Stimulated activated CD4-positive, alpha-beta T cell treated with anti-CD3 and anti-CD28 coated beads, Interleukin-12 subunit alpha, Interleukin-12 subunit beta, amount 100 ng/mL, for 24 hours (primary cell): ENCODE measurements around the gene STXBP1.

Experiments
- DNase-seq, 2 experiments: peaks; one replicate each; pipeline ENCODE4 v3.0.0-alpha.2; 2020; ENCODE audit warnings: low read depth in 2 of 2

The STXBP1 gene

GRCh38 chr9:127714951-127715469, 102.9 kb downstream of the STXBP1 start:
- DNase-seq, result no peak

GRCh38 chr9:127715470-127716337, 103.6 kb downstream of the STXBP1 start, which contains the start of the genes PTRH1 and TTC16:
PTRH1 (minus strand) TSS chr9:127715663; CDS start chr9:127715639, 24 bp downstream.
TTC16 (plus strand) TSS chr9:127716079; CDS start chr9:127716146, 67 bp downstream.
- DNase-seq, result peak; percentile 92 to 98

DNA sequence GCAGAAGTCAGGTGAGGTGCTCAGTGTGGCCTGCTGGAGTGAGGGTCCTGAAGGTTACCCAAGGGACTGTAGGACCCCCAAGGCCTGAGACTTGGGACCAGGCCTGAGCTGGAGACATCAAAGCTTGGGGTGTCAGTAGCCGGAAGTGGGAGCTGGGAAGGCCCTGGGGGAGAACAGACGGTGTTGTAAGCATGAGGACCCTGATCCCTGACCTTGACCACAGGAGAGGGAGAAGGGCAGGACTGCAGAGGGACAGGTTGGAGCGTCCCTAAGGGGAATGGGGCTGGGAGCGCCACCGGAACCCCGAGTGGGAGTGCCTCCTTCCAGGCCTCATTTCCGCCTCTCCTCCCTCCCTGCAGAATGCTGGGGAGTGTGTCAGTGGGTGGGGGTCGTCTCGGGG, 104.3 kb downstream of the STXBP1 start:
- no peak for DNase-seq

- no peak for DNase-seq
These were observed 105.7 kb downstream of the STXBP1 start for GRCh38 chr9:127717766-127718165.

DNA sequence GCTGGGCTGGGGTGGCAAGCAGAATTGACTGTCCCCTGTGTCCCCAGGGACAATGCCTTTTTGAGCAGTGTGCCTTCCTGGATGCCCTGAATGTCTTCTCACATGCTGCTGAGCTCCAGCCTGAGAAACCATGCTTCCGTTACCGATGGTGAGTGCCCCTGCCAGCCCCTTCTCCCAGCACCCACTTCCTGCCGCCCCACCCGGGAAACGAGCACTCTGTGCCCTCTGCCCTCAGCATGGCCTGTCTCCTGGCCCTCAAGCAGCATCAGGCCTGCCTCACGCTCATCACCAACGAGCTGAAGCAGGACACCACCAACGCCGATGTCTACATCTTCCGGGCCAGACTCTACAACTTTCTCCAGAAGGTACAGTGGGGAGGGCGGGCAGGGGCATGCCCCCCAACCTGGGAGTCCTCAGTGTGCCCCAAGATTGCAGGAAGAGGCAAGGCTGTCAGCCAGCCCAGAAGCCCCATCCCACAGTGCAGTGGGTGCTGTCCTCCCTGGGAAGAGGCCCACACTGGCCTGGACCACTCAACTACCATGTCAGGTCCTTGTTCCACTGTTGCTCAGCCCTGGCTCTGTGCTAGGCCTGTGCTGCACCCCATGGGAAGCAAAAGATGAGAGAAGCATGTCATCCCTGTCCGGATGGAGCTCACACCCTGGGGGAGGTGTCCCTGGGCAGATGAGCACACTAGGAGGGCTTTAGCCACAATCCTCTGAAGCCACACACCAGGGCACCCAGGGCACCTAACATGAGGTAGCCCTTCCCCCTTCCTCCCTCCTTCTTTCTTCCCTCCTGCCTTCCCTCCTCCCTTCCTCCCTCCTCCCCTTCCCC, 108.2 kb downstream of the STXBP1 start:
- no peak for DNase-seq

DNA sequence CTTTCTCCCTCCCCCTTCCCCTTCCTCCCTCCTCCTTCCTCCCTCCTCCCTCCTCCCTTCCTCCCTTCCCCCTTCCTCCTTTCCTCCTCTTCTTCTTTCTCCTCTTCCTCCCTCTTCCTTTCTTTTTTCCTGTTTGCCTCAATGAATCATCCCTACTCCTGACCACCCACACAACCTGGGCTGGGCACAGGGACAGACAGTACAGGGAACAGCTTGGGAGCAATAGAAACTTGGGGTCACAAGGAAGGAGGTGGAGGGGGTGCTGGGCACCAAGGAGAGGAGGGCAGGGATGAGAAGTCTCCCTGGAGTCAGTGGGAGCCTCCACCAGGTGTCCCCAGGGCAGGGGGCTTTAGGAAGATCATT, 108.8 kb downstream of the STXBP1 start:
- no peak for DNase-seq

- DNase-seq, result no peak
These were observed 109.3 kb downstream of the STXBP1 start for GRCh38 chr9:127721391-127721821.

DNA sequence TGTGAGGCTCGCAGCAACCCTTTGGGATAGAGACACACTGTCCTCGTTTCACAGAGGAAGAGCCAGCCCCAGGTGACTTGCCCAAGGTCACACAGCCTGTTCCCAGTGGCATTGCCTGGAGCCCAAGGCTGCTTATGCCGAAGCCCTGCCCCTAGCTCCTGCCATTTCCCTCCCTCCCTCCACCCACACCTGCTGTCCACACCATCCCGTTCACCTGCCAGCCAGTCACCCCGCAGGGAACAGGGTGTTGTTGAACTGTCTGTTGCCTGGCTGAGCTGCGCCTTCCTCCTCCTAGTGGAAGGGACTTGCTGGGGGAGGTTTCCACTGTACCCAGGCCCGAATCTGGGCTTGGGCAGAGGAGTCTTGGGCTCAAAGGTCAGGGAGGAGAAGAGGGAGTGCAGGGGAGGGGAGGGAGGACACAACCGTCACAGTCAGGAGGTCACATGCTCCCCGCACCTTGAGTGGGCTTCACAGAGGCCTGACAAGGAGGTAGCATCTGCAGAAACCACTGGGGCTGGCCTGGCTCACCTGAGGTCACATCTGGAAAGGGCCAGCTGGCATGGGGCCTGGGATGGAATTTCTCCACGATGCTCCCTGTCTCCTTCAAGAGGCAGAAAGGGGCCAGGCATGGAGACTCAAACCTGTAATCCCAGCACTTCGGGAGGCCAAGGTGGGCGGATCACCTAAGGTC, 110.1 kb downstream of the STXBP1 start:
- DNase-seq, result no peak

- DNase-seq, result no peak
These were observed 110.9 kb downstream of the STXBP1 start for GRCh38 chr9:127723013-127723412.

DNA sequence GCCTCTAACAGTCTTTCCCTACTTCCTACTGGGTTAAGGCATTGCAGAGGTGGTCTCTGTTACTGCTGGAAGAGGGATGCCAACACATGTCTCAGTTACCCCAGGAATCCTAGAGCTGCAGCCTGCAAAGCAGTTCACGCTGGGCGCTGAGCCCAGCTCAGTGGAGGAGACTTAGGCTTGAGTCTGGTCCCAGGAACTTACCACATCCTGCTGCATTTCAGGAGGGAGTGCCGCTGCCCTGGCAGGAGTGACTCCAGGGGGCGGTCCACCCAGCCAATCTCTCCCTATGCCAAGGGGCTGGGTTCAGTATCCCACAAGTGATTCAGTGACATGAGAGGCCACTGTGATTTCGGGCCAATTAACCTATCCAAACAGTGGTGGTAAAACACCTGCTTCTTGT, 111.4 kb downstream of the STXBP1 start:
- DNase-seq, result no peak

GRCh38 chr9:127724012-127724411, 111.9 kb downstream of the STXBP1 start:
- no peak for DNase-seq

DNA sequence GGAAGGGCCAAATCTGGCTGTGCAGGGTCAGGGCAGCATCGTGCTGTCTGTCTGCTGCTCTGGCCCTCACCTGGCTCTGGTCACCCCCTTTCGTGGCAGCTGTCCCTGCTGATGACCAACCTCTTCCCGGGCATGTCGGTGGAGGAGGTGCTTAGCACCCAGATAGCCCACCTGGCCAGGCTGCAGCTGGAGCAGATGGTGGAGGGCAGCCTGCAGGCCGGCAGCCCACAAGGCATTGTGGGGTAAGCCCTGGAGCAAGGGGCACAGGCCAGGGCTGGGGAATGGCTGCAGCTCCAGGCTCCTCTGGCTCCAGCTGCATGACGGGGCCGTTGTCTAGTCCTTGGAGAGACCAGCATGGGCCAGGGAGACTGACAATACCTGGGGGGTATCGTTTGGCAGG, 114.8 kb downstream of the STXBP1 start:
- DNase-seq, result no peak

DNA sequence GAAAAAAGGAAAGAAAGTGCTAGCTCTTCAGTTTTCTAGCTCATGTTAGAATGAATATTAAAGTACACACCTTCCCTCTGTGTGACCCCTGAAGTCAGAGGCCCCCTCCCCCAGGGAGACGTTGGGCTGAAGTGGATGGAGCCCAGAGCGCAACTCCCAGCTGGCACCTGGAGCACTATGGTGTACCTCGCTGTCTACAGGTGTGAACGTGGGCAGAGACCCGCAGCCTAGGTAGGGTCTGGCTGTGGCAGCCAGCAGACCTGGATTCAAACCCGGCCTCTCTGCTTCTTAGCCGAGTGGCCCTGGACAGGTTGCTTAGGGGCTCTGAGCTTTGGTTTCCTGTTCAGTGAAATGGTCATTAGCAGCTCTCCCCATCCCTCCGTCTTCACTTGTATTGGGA, 116.7 kb downstream of the STXBP1 start:
- no peak for DNase-seq

DNA sequence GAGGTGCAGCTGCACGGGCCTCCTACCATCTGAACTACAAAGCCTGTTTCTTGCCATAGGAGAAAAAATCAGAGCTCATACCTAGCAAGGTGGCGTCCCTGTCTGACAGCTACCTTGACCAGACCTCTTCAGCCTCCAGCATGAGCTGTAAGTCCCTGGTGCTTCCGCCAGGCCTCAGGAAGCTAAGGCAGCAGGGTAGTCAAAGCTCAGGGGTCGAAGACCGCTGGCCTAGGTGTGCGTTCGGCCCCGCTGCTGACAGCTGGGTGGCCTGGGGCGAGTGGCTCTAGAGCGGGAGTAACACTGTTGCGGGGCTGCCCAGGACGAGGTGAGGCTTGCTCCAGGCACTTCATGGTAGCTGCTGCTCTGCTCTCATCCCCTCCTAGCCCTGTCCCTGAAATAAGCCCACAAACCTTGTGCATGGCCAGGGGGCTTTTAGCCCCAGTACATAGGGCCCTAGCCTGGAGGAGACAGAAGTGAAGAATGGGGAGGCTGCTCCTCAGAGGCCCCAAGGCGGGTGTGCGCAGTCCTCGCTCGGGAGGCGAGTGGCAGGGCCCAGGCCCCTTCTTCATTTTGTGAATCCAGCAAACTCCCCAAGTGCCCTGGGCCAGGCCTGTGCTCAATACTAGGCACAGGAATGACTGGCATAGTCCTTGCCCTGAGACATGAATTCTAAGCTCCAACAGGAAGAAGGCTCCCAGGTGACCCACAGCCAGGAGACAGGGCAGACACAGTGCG, 117.6 kb downstream of the STXBP1 start:
- DNase-seq, result no peak

- DNase-seq, result no peak
These were observed 118.2 kb downstream of the STXBP1 start for GRCh38 chr9:127730262-127730661.

DNA sequence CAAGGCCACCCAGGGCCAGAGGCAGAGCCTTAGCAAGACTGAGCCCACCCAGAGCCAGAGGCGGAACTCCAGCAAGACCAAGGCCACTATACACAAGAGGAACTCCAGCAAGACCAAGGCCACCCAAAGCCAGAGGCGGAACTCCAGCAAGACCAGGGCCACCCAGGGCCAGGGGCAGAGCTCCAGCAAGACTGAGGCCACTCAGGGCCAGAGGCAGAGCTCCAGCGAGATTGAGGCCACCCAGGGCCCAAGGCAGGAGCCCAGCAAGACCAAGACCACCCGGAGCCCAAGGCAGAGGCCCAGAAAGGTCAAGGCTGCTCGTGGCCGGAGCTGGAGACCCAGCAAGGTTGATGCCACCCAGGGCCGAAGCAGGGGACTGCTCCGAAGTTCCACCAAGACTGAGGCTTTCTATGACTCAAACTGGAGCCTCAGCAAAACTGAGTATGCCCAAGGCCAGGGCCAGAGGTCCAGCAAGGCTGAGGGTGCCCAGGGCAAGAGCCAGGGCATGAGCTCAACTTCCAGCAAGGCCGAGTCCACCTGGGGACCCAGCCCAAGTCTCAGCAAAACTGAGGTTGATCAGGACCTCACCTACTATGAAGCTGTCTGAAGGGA, 118.8 kb downstream of the STXBP1 start:
- no peak for DNase-seq

DNA sequence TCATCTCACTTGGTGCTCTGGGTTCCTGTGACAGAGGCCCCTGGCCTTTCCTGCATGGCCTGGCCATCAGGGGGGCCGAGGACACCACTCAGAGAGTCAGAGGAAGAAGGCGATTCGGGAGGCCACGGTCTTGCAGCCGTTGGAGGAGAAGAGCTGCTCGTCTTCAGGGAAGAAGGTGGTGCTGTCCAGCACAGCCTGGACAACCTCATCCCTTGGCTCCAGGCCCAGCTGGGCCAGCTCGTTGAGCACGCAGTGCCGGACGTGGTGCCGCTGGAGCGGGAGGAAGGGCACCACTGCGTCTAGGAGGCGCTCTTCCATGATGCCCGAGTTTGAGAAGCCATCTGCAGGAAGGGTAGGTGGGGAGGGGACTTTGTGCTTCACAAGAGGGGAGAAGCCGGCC, 119.9 kb downstream of the STXBP1 start:
- DNase-seq, result no peak

DNA sequence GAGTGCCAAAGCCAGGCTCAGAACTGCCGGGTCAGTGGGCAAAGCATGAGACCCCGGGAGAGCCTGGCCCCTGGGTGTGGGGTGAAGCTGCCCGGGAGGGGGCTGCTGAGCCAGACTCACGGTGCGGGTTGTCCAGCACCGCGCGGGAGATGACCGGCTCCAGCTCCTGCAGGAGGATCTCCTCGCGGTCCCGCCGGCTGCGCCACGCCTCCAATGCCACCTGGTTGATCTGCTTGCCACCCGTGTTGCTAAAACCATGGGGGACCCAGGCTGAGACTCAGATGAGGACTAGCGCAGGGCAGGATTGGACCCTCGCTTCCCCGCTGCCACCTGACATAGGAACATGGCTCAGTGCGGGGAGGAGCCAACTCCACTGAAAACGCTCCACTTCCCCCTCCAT, 120.4 kb downstream of the STXBP1 start:
- DNase-seq, result no peak

- no peak for DNase-seq
These were observed 121.5 kb downstream of the STXBP1 start for GRCh38 chr9:127733614-127734013.

DNA sequence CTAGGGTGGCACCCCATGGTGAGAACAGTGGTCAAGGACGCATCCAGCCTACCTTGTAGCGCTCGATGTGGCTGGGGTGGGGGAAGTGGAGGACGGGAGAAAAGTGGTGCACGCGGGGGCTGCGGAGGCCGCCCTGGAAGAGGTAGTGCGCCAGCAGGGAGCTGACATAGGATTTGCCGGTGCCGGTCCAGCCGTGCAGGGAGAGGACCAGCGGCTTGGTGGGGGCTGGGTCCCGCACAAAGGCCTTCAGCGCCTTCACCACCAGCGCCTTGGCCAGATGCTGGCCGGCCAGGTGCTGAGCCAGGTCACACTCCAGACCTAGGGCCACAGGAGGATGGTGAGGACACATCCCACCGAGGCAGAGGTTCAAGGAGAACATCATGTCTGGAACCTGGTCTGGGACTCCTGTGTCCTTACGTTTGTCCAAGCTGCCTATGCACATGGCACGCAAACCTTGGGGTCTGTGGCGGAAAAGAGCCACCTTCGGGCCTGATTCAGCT, 122.2 kb downstream of the STXBP1 start:
- no peak for DNase-seq
